ENCODE results near the gene AGGF1. TPM values are rescaled to one million over a fixed set of nuclear protein-coding genes. Genes with fewer than 3 reads are reported as not detected.
"Not testable (repeated sequence)": the region's sequence is repeated elsewhere in the genome, so short reads cannot be mapped to it uniquely, and the experiment has no call there.

Gene AGGF1
- total RNA-seq, 1 donor from 2014 or later: 45.2 TPM

DNA sequence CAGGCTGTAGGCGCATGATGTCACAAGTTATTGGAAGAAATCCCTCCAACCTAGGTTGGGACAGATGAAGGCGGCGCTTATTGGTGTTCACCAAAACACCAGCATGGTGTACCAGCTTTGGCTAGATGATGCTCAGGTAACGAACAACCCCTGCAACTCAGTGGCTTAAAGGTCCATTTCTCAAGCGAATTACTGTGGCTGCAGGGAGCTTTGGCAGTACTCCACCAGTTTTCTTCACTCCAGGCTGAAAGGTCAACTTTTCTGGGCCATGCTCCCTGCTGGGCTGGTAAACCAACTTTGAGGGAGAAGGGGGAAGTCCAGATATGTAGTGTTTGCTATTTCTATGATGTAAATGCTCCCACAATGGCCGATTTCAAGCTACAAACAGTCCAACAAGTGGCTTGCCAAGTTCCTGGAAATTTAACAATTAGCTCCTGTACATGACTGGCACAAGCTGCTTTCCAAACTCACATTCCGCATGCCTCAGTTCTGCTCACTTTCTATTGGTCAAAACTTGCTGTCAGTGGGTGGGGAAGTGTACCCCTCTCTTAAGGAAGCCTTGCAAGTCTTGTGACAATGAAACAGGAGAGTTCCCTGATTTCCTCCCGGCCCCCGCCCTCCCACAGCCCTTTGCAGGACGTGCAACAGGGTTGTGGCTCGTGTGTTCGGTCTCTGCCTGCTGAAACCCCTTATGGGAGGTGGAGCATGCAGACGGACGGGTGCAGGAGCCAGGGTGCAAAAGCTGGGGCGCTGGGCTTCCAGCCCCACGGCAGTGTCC is 57.5 kb downstream of the AGGF1 start:
- no peak for DNase-seq

GRCh38 chr5:77095189-77095588 is 65.0 kb downstream of the AGGF1 start:
- no peak for DNase-seq

GRCh38 chr5:77101298-77101697 is 71.1 kb downstream of the AGGF1 start:
- DNase-seq: peak; percentile 14

DNA sequence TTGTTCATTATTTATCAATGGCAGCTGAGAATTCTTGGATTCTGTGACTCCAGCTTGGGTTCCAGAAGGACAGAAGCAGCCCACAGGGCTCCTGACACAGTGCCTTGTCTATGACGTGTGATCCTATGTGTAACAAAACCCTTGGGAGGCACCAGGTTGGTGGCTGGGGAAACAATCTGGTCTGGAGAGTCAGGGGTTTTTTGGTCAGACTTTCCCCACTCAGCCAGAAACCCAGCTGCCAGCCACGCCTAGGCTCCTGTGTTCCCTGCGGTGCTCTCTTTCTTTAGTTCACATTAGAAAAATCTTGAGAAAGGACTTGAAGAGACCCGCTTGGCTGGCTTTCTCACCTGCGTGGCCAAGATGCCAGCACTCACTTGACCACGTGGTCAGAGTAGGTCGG is 72.3 kb downstream of the AGGF1 start:
- no peak for DNase-seq

GRCh38 chr5:77103457-77103856 is 73.3 kb downstream of the AGGF1 start:
- DNase-seq: no peak

GRCh38 chr5:77104813-77105212 is 74.6 kb downstream of the AGGF1 start:
- no peak for DNase-seq

- not testable (repeated sequence) for DNase-seq
These were observed 76.8 kb downstream of the AGGF1 start for GRCh38 chr5:77107035-77107434.

Small RNA genes lying within 50 kb of the gene (small RNA-seq; reads per million reads assigned to genes)
- gene SNORA47: 421 reads per million, percentile 98 among the genes with 10 or more reads in this experiment

Other genes starting within 250 kb of the AGGF1 start
- gene F2RL1, start 211.4 kb upstream of the AGGF1 start, total RNA-seq: 2.8 TPM
- gene S100Z, start 180.4 kb upstream of the AGGF1 start, total RNA-seq: 0.47 TPM
- 2.3 TPM for gene CRHBP, start 77.4 kb upstream of the AGGF1 start, total RNA-seq
- 2.2 TPM for gene ZBED3, start 56.9 kb downstream of the AGGF1 start, total RNA-seq
- 5.3 TPM for gene PDE8B, start 180.3 kb downstream of the AGGF1 start, total RNA-seq